Measurements from ENCODE around the gene SSBP3.

SSBP3 gene

DNA sequence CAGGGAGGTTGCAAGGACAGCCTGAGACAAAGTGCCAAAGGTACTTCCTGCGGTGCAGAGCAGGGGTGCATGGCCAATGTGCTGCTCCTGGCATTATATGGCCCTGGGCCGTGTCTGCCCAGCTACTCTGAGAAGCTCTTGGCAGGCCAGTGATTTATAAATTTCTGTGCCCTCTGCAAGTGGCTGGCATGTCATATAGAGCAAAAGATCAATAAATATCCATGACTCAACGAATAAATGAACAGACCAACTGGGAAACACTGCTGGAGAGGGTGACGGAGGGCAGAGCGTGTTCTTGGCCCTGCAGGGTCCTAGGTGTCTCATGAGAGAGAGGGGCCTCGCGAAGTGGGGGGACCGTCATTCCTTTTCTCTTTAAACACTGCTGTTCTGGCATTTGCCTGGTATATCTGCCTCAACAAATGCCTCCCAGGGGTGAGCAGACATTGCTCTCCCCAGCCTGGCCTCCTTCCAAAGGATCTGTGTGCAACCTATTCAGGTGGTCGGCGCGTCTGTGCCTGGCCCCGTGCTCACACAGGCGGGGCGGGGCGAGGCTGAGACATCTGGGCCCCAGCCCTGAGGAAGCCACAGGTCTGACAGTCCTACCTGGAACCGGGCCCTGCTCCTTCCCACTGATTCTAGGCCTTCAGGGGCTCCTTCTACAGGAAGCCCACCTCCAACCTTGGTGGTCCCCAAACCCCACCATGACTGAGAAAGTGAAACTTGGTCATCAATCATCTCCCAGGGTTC is 123.9 kb downstream of the SSBP3 start:
- no peak for DNase-seq

DNA sequence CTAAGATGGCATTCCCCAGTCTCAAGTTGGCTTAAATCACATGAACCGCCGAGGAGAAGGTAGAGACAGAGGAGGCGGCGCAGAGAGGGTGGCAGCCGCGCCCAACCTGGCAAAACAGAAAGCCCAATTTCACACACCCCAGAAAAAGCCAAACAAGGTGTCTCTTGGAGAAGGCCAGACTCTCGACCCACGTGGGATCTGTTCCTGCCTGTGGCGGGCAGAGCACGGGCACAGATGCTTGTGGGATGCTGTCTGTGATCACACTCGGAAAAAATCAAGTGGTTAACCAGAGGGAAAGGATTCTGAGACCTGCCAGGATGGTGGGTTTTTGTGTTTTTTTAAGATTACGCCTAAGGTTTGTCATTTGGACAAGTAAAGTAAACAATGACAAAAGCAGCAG is 125.5 kb downstream of the SSBP3 start:
- no peak for DNase-seq

GRCh38 chr1:54279457-54279856 is 126.7 kb downstream of the SSBP3 start:
- DNase-seq, result no peak

- DNase-seq, result no peak
These were observed 127.2 kb downstream of the SSBP3 start for GRCh38 chr1:54278941-54279422.

GRCh38 chr1:54277451-54278341 is 128.5 kb downstream of the SSBP3 start:
- no peak for DNase-seq

GRCh38 chr1:54276617-54277450 is 129.4 kb downstream of the SSBP3 start:
- DNase-seq, result no peak

- DNase-seq, result no peak
These were observed 130.8 kb downstream of the SSBP3 start for GRCh38 chr1:54275349-54275748.

- DNase-seq, result no peak
These were observed 131.3 kb downstream of the SSBP3 start for GRCh38 chr1:54274881-54275280.

GRCh38 chr1:54274448-54274847 is 131.7 kb downstream of the SSBP3 start:
- no peak for DNase-seq

DNA sequence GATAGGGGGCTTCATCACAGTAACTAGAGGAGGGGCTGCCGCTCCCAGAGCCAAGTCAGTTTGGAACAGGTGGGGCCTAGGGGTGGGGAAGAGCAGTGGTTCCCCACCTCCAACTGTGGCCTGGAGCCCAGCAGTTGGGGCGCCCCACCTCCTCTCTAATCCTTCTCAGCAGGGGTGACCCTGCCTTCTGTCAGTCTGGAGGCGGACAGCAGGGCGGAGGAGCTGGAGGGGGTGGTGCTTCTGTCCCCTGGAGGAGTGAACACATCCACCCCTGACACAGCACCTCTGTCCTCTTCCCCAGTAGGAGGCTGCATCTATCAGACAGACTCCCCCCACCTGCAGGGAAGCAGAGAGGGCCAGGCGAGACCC is 132.4 kb downstream of the SSBP3 start:
- DNase-seq, result no peak

DNA sequence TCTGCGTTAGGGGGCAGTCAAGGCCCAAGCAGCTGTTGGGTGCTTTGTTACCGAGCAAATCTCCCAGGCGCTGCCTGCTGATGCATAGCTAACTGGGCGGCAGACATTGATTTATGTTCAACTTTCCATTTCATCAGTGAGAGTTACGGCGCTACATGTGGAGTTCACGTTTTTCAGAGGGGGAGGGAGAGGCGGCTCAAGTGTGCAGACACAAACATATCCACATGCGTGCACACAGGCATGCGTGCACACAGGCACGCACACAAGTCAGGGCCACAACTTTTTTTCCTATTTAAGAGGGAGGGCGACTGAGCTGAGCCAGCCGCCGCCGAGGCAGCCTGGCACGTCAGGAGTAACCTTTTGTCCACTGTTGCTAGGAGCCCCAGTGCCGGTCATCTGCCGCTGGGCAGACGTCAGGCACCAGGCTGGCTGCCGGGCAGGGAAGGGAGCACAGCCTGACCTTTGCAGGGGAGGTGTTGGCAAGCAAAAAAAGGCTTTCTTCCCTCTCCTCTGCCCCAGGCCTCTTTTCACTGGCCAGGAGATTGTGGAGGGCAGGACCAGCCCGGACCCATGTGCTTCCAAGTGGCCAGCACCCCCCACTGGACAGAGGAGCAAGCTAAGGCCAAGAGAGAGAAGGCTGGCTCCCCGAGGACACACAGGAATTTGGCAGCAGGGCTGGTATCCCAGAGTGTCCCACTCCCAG is 133.0 kb downstream of the SSBP3 start:
- no peak for DNase-seq

DNA sequence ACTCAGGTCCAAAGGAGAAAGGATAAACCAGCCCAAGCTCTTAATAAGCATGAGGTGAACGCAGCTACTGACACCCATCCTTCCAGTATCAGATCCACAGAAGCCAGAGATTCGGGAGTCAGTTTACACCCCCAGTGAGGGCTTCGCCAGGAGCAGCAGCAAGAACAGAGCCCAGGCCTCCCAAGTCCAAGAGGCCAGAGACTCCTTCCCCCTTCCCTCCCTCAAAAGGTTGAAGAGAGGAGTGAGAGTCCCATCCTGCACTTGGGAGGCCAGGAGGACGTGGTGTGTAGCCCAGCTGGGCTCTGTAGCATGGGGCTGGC is 133.5 kb downstream of the SSBP3 start:
- no peak for DNase-seq

DNA sequence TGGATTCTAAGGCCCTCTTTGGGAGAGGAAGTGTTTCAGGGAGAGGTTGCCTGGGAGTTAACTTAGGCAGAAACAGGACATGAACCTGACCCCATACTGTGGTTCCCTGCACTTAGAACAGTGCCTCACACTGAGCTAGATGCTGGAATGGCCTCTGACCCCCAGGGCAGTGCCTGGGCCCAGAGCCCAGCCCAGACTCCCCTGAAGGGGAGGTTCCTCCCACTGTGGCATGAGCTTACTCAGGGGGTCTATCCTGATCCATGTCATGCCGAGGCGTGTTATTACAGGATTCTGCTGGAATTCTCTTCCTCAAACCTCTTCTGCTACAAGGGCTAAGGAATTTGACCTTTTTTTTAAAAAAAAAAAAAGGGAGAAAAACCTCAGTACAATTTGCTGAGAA is 134.1 kb downstream of the SSBP3 start:
- DNase-seq, result no peak

DNA sequence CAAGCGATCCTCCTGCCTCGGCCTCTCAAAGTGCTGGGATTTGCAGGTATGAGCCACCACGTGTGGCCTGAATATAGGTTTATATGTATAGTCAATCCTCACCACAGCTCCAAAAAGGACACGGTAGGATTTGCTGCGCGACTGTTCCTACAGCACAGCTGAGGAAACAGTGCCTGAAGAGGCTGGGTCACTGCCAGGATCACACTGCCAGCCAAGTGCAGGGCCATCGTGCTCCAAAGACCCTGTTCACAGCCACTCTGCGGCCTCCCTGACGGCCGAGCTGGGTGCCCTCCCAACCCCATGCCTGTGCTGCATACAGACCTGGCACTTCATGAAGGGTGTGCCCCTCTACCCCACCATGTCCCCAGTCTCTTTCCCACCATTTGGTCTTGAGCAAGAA is 134.9 kb downstream of the SSBP3 start:
- DNase-seq, result no peak

GRCh38 chr1:54270543-54270942 is 135.7 kb downstream of the SSBP3 start:
- DNase-seq, result no peak

GRCh38 chr1:54268762-54269297 is 137.4 kb downstream of the SSBP3 start:
- no peak for DNase-seq

DNA sequence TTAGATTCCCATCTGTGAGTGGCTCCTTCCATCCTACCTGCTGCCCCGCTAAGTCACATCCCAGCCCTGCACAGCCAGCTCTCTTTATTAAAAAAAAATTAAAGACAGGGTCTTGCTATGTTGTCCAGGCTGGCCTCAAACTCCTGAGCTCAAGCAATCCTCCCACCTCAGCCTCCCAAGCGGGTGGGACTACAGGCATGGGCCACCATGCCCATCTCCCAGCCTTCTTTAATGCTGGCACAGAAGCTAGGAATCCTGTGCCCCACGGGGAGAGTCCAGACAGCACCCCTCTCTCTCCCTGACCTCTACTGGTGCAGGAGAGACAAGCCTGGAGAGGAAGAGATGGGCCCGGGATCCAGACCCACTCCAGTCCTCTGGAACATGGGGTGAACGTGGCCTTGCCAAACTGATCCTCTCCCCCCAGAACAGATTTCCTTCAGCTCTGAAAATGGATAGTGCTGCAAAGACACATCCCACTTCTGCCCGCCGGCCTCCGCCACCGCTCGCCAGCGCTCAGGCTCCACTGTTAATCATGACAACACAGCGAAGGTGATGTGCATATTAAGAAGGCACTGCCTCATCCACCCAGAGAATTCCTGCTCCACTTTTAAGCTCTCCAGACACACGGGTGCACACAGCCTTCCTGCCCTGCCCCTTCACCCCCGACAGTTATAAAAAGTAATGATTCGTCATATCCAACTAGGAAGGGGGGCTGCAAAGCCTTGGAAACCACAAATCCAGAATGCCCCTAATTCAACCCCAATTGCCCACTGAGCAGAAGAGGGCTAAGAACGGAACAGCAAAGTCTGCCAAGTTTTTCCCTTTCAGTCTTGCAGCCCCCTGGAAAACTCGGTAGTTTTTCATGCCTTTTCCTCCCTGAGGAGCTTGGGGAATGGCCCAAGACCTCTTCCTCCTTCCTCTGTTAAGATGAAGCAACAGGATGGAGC is 138.1 kb downstream of the SSBP3 start:
- no peak for DNase-seq

DNA sequence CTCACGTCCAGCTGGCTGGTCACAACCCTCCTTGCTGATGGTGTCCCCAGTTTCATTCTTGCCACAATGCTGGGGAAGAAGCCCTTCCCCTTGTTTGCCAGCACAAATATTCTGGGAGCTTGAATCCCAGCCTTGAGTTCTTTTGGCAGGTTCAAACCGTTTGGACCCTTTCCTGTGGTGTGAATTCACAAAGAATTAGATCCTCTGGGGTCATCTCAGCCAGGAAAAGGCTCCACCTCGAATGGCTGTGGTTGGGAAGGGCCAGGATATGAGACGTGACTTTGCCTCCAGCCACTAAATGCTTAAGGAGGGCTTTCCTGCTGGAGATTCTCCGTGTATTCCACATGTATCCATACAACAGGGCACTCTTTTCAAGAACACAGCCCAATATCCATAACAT is 139.3 kb downstream of the SSBP3 start:
- no peak for DNase-seq

DNA sequence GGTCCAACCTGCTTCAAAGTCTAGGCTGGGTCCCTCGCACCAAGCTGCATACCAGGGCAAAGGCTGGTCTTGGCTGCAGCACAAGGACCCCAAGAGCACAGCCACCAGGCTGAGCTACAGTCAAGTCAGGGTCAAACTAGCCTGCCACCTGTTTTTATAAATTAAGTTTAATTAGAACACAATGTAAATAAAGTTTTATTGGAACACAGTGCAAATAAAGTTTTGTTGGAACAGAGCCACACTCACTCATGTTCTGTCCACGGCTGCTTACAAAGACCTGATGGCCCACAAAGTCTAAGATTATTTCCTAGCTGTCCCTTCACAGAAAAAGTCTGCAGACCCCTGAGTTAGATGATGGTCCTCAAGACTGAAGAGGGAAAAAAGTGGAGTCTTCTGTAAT is 140.0 kb downstream of the SSBP3 start:
- DNase-seq, result no peak

GRCh38 chr1:54265659-54266058 is 140.5 kb downstream of the SSBP3 start:
- DNase-seq, result no peak

GRCh38 chr1:54265126-54265525 is 141.1 kb downstream of the SSBP3 start:
- no peak for DNase-seq

Measured in DMS79 (cell line).